Fibroblast of skin of scalp (primary cell): ENCODE data around the gene LILRB3.
"Not testable (repeated sequence)": the region's sequence is repeated elsewhere in the genome, so short reads cannot be mapped to it uniquely, and the experiment has no call there.

Experiments used
- DNase-seq: peaks from one replicate; pipeline ENCODE4 v3.0.0-alpha.2; 2013

LILRB3 gene

DNA sequence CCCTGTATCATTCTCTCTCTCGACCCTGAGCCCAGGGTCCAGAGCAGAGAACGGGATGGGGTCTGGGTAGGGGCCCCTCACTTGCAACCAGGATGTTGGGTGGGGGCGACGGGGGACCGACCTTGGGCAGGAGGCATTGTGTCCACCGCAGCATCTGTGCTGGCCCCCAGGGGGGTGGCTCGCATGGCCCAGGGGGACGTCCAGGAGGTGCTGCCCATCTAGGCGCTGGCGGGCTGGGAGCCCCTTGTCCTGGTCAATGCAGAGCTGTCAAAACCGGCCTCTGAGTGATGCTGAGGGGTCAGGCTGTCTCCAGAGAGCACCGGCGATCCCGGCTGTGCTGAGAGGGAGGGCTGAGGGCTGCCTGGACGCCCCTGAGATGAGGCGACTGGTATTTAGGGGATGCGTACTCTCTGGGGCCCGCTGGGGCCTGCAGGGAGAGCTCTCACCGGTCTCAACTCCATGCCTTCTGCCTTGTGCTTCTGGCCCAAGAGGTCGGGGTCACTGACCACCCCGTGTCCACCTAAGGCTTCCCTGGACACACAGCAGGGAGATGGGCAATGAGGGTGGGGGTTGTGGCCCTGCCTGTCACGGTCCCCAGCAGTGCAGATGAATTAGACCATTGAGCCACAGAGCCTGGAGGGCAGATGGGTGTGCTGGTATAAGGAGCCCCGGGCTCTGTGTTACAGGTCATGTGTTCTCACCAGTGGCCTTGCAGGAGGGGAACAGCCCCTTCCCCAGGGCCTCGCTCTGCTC, 13.6 kb downstream of the LILRB3 start:
- DNase-seq: peak; percentile 11

DNA sequence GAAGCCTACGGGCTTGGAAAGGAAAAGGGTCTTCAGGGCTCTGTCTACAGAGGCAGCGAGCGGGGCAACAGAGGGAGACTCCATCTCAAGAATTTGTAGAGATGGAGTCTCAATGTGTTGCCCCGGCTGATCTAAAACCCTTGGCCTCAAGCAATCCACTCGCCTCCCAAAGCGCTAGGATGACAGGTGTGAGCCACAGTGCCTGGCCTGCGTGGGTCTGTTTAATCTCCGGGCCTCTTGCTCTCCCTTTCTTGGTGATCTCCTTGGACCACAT, 14.1 kb downstream of the LILRB3 start:
- peak; percentile 15 for DNase-seq

DNA sequence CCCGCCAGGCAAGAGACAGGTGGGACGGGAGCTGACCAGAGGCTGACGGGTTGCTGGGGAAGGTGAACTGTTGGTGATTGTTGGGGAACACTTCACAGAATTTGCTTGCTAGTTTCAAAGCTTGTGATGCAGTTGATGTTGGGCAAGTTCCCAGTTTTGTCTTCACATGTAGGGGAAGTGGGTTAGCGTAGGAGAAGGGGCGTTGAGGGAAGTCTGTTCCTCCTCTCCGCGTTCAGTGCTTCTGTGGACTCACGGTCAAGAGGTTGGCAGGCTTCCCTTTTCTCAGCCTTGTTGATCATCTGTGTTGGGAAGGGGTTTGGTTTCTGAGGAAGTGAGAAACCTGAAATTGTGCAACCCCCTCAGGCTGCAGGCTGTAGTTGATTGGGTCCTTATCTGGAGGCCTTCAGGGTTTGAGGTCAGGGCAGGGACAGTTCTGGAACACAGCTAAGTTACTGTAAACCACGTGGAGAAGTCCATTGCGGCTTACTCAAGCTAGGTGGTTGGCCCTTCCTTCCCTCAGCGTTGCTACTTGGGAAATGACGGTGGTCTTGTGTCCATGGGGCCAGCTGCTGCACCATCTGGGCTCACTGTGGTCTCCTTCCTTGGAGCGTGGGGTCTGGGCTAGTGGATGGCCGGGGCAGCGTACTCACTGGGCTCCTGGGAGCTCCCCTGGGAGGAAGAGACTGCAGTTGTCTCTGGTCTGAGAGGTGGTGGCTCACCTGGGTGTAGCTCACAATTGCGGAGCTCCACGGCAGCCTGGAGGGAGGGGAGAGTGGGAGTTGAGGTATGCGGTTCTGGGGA, 14.6 kb downstream of the LILRB3 start:
- DNase-seq: peak; percentile 22

DNA sequence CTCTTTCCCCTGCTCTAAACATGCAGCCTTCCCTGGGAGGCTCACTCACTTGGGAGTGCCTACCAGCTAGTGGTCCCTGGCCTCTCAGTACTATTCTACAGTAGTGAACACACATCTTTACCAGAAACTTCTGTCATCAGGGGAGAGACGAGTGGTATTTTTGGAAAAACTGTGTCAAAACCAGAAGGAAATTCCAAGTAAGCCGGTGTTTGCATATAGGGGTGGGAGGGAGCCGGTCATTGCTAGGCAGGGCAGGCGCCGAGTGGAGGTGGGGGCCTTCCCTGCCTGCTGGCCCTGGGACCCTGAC, 15.2 kb downstream of the LILRB3 start:
- DNase-seq: no peak

DNA sequence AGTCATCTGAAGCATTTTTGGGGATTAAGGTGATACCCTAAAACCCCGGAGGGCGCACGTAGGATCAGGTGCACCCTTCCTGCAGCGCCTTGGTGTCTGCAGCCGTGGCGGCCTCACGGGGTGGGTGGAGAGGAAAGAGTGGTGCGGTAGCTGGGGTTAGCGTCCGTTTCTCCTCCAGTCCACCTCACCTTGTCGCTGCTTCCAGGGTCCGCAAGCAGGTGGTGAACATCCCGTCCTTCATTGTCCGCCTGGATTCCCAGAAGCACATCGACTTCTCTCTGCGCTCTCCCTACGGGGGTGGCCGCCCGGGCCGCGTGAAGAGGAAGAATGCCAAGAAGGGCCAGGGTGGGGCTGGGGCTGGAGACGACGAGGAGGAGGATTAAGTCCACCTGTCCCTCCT, 15.6 kb downstream of the LILRB3 start:
- not testable (repeated sequence) for DNase-seq

DNA sequence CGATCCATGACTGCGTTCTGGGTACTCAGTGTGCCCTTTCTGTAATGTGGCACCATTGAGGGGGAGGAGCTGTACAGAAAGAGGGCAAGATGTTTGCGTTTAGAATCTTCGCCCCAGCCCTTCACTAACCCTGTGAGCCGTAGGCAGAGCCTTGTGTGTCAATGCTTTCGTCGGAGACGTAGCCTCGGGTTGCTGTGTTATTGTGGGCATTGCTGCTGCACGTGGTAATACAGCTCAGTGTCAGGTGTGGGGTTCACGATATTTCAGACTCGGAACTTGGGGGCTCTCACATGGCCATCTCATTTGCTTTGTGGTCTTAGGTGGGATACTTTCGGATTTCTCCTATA, 16.0 kb downstream of the LILRB3 start:
- no peak for DNase-seq

DNA sequence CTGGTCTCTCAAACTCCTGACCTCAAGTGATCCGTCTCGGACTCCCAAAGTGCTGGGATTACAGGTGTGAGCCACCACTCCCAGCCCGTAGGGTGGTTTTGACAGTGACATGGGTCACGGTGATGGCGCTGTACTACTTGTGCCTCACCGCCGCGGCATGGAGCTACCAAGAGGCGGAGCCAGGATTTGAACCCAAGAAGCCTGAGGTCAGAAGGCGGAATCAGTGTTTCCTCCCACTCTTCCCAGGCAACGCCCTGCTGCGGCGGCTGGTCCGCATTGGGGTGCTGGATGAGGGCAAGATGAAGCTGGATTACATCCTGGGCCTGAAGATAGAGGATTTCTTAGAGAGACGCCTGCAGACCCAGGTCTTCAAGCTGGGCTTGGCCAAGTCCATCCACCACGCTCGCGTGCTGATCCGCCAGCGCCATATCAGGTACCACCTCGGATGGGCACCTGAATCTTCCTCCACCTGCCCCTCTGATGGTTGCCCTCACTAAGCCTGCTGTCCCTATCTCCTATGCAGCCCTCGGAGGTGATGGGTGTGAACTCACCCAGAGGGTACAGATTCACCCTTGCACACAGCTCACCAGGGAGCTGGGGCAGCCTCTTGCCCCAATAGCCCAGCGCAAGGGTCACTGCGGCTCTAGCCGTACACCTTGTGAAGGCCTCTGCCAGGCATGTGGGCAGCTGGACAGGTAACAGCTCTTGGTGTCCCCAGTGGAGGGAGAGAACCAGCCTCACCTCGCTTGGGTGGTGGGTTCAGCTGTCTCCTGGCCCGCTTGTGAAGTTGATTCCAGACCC, 16.6 kb downstream of the LILRB3 start:
- no peak for DNase-seq

DNA sequence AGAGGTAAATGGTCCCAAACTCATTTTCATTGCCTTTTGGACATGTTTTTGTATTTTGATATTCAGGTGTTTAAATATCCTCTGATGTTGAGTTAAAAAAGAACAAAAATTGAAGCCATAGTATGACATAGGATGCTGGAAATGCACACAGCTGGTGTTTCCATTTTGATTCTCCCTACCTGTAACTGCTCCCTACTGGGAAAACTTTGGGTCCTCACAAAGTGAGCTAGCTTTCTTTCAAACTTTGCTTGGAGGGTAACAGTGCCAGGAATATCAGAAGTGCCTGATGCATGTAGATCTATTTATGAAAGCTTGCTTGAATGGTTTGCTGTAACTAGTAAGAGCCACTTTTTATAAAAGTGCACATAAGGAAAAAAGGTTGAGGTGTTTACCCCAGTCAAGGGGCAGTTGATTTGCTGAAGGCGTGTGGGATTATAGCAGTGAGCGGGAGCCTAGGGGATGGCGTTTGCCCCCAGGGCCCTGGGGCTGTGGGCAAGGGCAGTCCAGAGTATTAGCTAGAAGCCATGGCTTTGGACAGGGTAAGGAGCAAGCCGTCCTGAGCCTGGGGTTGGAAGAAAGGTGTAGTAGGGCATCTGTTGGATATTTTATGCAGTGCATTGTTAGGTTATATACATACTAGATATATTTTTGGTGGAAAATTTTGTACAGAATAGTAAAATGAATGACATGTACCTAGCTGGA, 17.9 kb downstream of the LILRB3 start:
- DNase-seq: no peak

DNA sequence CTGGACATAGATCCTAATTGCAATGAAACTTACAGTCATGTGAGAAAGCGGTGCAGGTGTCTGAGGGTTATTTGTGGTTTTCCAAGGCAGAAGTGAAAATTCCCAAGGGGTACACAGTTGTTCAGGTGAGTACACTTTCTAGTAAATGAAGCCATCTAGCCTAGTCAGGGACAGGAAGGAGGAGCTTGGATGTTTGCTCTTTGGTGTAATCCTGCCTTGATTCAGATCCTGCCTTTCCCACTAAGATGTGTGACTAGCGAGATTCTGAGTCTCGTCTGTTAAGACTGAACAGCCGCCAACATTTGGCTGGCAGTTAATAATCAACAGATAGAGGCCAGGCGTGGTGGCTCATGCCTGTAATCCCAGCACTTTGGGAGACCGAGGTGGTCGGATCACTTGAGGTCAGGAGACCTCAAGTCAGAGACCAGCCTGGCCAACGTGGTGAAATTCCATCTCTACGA, 19.6 kb downstream of the LILRB3 start:
- no peak for DNase-seq

DNA sequence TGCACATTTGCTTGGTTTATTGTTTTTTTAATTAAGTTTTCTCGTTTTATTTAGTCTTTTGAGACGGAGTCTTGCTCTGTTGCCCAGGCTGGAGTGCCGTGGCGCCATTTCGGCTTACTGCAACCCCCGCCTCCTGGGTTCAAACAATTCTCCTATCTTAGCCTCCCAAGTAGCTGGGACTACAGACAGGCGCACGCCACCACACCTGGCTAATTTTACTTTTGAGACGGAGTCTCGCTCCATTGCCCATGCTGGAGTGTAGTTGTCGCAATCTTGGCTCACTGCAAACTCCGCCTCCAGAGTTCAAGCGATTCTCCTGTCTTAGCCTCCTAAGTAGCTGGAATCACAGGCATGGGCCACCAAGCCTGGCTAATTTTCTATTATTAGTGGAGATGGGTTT, 20.8 kb downstream of the LILRB3 start:
- DNase-seq: no peak

DNA sequence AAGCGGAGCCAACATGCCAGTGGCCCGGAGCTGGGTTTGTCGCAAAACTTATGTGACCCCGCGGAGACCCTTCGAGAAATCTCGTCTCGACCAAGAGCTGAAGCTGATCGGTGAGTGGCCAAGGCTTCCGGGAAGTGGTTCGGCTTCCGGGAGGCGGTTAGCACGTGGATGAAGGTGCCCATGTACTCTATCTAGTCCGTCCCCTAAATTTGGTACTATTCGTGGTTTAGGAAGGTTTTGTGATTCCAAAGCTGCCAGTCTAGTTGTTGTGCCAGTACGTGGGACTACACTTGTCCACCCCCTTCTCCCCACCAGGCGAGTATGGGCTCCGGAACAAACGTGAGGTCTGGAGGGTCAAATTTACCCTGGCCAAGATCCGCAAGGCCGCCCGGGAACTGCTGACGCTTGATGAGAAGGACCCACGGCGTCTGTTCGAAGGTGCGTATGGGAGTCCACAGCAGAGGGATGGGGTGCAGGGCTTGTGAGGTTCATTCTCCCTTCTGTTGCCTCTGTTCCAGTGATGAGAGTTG, 21.6 kb downstream of the LILRB3 start:
- DNase-seq: no peak

DNA sequence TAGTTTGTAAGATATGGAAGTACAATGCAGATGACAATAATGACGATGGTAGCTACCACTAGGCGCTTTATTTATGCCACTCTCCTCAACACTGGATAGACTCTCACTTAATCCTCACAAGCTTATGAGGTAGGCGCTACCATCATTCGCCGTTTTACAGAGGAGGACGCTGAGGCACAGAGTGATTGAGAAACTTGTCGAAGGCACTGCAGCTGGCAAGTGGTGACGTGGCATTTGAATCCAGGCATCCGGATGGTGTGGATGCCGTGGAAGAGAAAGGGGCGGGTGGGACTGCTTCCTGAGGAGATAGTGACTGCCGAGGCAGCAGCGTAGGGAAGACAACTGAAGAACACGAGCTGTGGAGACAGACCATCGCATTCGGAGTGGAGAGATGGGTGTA, 23.4 kb downstream of the LILRB3 start:
- no peak for DNase-seq

DNA sequence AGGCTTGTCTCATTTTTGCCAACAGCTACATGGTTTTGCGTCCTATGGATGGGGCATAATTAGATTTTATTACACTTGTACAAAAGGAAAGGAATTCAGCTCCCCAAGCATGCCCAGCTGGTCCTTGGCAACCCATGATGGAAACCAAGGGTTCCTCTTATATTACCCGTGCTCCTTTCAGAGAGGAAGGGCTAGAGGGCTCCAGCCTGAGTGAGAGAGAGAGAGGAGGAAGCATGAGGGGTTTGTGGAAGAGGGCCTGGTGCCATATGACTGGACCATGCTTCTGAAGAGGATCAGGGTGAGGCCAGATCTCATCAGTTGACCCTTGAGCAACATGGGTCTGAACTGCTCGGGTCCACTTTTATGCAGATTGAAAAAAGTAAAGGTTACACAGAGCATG, 25.7 kb downstream of the LILRB3 start:
- no peak for DNase-seq

DNA sequence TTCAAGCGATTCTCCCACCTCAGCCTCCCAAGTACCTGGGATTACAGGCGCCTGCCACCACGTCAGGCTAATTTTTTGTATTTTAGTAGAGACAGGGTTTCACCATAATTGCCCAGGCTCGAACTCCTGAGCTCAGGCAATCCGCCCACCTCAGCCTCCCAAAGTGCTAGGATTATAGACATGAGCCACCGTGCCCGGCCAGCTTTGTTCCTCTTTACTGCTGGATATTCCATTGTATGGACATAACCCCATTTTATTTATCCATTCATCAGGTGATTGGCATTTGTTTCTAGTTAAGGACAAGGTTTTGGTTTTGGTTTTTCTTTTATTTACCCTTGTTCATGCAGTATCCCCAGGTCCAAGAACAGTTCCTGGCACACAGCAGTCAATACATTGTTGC, 26.3 kb downstream of the LILRB3 start:
- no peak for DNase-seq

DNA sequence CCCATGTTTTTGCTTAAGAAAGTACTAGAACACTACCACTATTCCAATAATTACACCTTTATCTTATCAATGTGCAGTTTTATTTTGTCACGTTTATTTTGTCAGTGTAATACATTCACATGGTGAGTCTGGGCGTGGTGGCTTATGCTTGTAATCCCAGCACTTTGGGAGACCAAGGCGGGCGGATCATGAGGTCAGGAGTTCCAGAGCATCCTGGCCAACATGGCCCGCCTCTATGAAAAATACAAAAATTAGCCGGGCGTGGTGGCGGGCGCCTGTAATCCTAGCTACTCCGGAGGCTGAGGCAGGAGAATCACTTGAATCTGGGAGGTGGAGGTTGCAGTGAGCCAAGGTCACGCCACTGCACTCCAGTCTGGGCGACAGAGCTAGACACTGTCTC, 28.3 kb downstream of the LILRB3 start:
- not testable (repeated sequence) for DNase-seq

DNA sequence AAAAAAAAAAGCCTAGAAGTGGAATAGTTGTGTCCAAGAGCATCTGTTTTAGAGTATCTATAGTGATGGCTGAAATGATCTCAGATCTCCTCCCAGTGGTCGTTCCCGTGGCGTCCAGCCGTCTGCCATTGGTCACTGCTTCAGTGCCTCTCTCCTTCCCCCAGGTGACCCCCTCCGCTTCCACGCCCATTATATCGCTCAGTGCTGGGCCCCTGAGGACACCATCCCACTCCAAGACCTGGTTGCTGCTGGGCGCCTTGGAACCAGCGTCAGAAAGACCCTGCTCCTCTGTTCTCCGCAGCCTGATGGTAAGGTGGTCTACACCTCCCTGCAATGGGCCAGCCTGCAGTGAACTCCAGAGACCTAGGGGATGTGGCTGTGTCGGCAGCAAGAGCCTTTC, 29.8 kb downstream of the LILRB3 start:
- DNase-seq: no peak

DNA sequence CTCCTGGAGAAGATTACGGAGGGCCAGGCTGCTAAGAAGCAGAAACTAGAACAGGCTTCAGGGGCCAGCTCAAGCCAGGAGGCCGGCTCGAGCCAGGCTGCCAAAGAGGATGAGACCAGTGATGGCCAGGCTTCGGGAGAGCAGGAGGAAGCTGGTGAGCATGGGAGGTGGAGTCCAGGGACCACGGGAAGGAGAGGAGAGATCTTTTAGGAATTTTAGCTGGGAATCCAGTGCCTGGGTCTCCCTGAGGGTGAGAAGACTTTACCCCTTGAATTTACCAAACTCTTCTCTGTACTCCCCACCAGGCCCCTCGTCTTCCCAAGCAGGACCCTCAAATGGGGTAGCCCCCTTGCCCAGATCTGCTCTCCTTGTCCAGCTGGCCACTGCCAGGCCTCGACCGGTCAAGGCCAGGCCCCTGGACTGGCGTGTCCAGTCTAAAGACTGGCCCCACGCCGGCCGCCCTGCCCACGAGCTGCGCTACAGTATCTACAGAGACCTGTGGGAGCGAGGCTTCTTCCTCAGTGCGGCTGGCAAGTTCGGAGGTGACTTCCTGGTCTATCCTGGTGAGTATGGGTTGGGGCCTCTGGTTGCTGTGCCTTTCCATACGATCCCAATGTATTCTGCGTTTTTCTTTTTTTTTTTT, 30.9 kb downstream of the LILRB3 start:
- DNase-seq: no peak

DNA sequence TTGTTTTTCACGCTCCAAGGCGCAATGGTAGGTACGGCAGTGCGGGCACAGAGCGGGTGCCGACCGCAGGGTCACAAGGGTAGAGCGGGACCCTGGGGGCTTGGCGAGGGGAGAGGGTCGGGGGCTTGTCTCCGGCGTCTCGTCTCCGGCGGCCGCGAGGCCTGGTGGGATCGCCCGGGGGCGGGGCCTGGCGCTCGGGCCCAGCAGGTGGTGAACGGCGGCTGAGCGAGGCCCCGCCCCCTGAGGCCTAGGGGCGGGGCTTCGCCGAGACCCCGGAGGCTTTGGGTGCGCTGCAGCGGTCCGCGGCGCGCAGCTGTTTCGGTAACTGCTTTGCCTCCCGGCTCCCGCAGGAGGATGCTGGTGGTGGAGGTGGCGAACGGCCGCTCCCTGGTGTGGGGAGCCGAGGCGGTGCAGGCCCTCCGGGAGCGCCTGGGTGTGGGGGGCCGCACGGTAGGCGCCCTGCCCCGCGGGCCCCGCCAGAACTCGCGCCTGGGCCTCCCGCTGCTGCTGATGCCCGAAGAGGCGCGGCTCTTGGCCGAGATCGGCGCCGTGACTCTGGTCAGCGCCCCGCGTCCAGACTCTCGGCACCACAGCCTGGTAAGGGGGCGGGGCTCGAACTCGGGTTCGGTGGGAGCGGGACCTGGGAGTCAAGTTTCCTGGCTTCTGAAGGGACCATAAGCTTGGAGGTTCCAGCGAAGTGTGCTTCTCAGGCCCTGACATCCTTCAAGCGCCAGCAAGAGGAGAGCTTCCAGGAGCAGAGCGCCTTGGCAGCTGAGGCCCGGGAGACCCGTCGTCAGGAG, 31.6 kb downstream of the LILRB3 start, which contains the start of gene TSEN34:
TSEN34 (plus strand) TSS at position 298 of the 800 bp plus-strand sequence; CDS start at position 355, 57 bp downstream.
- DNase-seq: peak; percentile 82

DNA sequence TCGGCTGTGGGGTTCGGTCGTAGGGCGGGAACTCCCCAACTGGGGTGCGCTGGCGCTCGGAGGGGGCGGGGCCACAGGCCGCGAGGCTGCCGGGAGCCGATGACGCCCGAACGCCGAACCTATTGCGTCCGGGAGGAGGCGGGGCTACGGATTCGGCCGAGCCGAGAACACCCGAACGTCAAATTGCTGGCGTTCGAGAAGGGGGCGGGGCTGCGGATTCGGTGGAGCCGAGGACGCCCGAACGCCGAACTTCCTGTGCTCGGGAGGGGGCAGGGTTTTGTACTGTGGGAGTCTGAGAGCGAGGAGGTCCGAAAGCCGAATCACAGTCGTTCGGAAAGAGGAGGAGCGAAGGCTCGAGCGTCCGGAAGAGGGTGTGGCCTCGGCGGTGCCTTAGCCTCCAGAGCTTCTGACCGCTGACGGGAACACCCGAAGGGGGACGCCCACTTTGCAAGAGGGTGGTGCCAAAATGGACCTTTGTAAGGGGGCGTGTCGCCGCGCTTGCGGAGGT, 32.2 kb downstream of the LILRB3 start:
- peak; percentile 100 for DNase-seq

DNA sequence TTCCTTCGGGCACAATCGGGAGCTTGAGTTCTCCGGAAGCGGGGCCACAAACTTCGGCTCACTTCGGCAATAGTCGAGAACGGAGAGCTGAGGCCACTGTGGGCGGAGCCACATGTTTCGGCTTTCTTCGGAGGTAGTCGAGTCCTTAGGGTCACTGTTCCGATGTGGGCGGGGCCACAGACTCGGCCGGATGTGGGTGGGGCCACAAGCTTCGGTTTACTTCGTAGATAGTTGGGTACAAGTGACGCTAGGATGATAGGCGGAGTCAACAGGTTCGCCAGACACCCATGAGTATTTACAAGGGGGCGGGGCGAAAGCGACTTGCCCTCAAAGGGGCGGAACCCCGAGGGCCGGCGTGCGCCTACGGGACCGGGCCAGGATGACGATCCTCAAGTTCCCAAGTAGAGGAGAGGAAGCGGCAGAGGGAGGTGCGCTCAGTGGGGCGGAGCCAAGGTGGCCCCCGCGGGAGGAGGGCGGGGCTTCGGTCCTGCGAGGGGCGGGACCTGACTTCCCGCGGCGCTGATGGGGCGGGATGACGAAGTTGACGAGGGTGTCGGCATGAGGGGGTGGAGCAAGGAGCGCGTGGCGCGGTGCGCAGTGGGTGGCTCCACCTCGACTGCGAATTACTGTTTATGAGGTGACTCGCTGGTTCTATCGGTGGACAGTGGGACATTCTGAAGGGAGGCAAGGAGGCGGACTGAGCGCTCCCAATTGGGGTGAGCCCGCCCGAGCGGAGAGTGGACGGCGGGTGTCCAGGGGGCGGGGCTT, 32.9 kb downstream of the LILRB3 start:
- DNase-seq: peak; percentile 100
